Mesenchymal stem cell (in vitro differentiated cells and primary cell): ENCODE measurements around the gene TRAFD1.

Experiments
- DNase-seq: peaks from one replicate; pipeline ENCODE4 v3.0.0-alpha.2; 2013
- H2AFZ ChIP-seq: one replicate; pipeline ENCODE4 v1.6.1; 2013; ENCODE audit warnings: low read depth, mild to moderate bottlenecking, control low read depth, inconsistent platforms, low read length, moderate library complexity
- H2AK5ac ChIP-seq: 2 replicates; pipeline ENCODE4 v1.6.1; 2013; ENCODE audit warnings: low read length, moderate library complexity, mild to moderate bottlenecking, inconsistent platforms; ENCODE audit not compliant: severe bottlenecking
- H2BK120ac ChIP-seq: one replicate; pipeline ENCODE4 v1.6.1; 2013; ENCODE audit warnings: low read depth, mild to moderate bottlenecking, inconsistent platforms, low read length, moderate library complexity
- H2BK12ac ChIP-seq, 2 experiments: one replicate each; pipeline ENCODE4 v1.6.1; 2013; ENCODE audit warnings: inconsistent platforms in 2 of 2, low read length in 2 of 2, mild to moderate bottlenecking in 2 of 2, moderate library complexity in 2 of 2, control low read depth in 1 of 2
- H2BK15ac ChIP-seq: one replicate; pipeline ENCODE4 v1.6.1; 2013; ENCODE audit warnings: mild to moderate bottlenecking, low read depth, inconsistent platforms; ENCODE audit not compliant: poor library complexity, severe bottlenecking
- H2BK5ac ChIP-seq: 2 replicates; pipeline ENCODE4 v1.6.1; 2013; ENCODE audit warnings: low read depth, mild to moderate bottlenecking, low read length, control low read depth, inconsistent platforms; ENCODE audit not compliant: poor library complexity, severe bottlenecking
- H3K14ac ChIP-seq, 2 experiments: one replicate each; pipeline ENCODE4 v1.6.1; 2013; ENCODE audit warnings: inconsistent platforms in 2 of 2, low read length in 2 of 2, control low read depth in 1 of 2, mild to moderate bottlenecking in 1 of 2, moderate library complexity in 1 of 2
- H3K18ac ChIP-seq, 2 experiments: one replicate each; pipeline ENCODE4 v1.6.1; 2013; ENCODE audit warnings: inconsistent platforms in 2 of 2, low read length in 2 of 2, control low read depth in 1 of 2, low read depth in 1 of 2, mild to moderate bottlenecking in 1 of 2
- H3K23ac ChIP-seq, 2 experiments: one replicate each; pipeline ENCODE4 v1.6.1; 2013; ENCODE audit warnings: inconsistent platforms in 2 of 2, low read length in 2 of 2, mild to moderate bottlenecking in 2 of 2, moderate library complexity in 2 of 2, control low read depth in 1 of 2
- H3K27ac ChIP-seq: 2 replicates; pipeline ENCODE4 v1.5.1; 2013; ENCODE audit warnings: mild to moderate bottlenecking, moderate library complexity, low read length, control low read depth, inconsistent platforms; ENCODE audit not compliant: poor library complexity, severe bottlenecking
- H3K27me3 ChIP-seq, 2 experiments: 2 replicates each; pipeline versions ENCODE4 v1.6.1 to v1.7.0; 2013; ENCODE audit warnings: low read length in 2 of 2, mild to moderate bottlenecking in 2 of 2, moderate library complexity in 2 of 2, control low read depth in 1 of 2, inconsistent platforms in 1 of 2; ENCODE audit not compliant: control insufficient read depth in 1 of 2, insufficient read depth in 1 of 2
- H3K36me3 ChIP-seq, 2 experiments: 2 replicates each; pipeline versions ENCODE4 v1.6.1 to v1.7.0; 2013; ENCODE audit warnings: low read length in 2 of 2, control low read depth in 1 of 2, inconsistent platforms in 1 of 2, low read depth in 1 of 2, mild to moderate bottlenecking in 1 of 2; ENCODE audit not compliant: insufficient read depth in 2 of 2, control insufficient read depth in 1 of 2
- H3K4ac ChIP-seq, 2 experiments: one replicate each; pipeline ENCODE4 v1.6.1; 2013; ENCODE audit warnings: inconsistent platforms in 2 of 2, low read length in 2 of 2, mild to moderate bottlenecking in 2 of 2, moderate library complexity in 2 of 2, control low read depth in 1 of 2, low read depth in 1 of 2
- H3K4me1 ChIP-seq: 2 replicates; pipeline ENCODE4 v1.6.1; 2013; ENCODE audit warnings: low read depth, low read length, control low read depth; ENCODE audit not compliant: control insufficient read depth, insufficient read depth
- H3K4me2 ChIP-seq: 2 replicates; pipeline ENCODE4 v1.6.1; 2013; ENCODE audit warnings: low read length, mild to moderate bottlenecking, inconsistent platforms; ENCODE audit not compliant: poor library complexity, severe bottlenecking
- H3K4me3 ChIP-seq, 2 experiments: 2 replicates each; pipeline versions ENCODE4 v1.5.1 to v1.7.0; 2013; ENCODE audit warnings: low read length in 2 of 2, mild to moderate bottlenecking in 2 of 2, control low read depth in 1 of 2, low read depth in 1 of 2; ENCODE audit not compliant: insufficient read depth in 1 of 2
- H3K79me1 ChIP-seq: replicated peaks from 2 replicates; pipeline ENCODE4 v1.6.1; 2013; ENCODE audit warnings: mild to moderate bottlenecking, control low read depth, low read length, inconsistent platforms; ENCODE audit not compliant: poor library complexity, severe bottlenecking
- H3K9ac ChIP-seq: 2 replicates; pipeline ENCODE4 v1.7.0; 2013; ENCODE audit warnings: mild to moderate bottlenecking, low read length, moderate library complexity
- H3K9me3 ChIP-seq: 2 replicates; pipeline ENCODE4 v1.7.0; 2013; ENCODE audit warnings: mild to moderate bottlenecking, low read length; ENCODE audit not compliant: control insufficient read depth
- H4K8ac ChIP-seq: one replicate; pipeline ENCODE4 v1.6.1; 2013; ENCODE audit warnings: inconsistent platforms, mild to moderate bottlenecking, low read length, moderate library complexity
- H4K91ac ChIP-seq: one replicate; pipeline ENCODE4 v1.6.1; 2013; ENCODE audit warnings: mild to moderate bottlenecking, low read length, inconsistent platforms
- WGBS: methylation state at CpG from one replicate; pipeline ENCODE4 v1.1.7; 2013; ENCODE audit warnings: mixed read lengths; 5-methylcytosine and 5-hydroxymethylcytosine counted together

TRAFD1 gene

GRCh38 chr12:112166051-112167015 lies 41.0 kb downstream of the TRAFD1 start:
- Histone ChIP-seq H4K91ac (no peak overlapping the region), H3K14ac (peak overlapping the region in 1 of 2 experiments; percentile 58), H3K18ac (no peak overlapping the region), H2BK120ac (no peak overlapping the region), H3K36me3 (peaks cover 32 to 84% of the 10 kb centered on the region in 2 experiments), H3K23ac (no peak overlapping the region), H2BK12ac (no peak overlapping the region), H3K4me2 (no peak overlapping the region), H2AFZ (no peak overlapping the region), H2AK5ac (no peak overlapping the region), H3K4me1 (no peaks in the 10 kb centered on the region), H3K79me1 (no peaks in the 10 kb centered on the region), H3K27ac (no peak overlapping the region), H3K9ac (no peak overlapping the region), H2BK15ac (no peak overlapping the region), H3K4ac (no peak overlapping the region), H4K8ac (no peak overlapping the region), H3K4me3 (no peak overlapping the region), H2BK5ac (no peak overlapping the region), H3K9me3 (no peaks in the 10 kb centered on the region), H3K27me3 (no peaks in the 10 kb centered on the region)
- DNase-seq: no peak
- 96% methylated on average over 26 of the region's 26 CpGs for WGBS

- no peak for DNase-seq
- Histone ChIP-seq H3K9ac (no peak overlapping the region), H3K27ac (no peak overlapping the region), H3K14ac (no peak overlapping the region), H2BK15ac (no peak overlapping the region), H4K91ac (no peak overlapping the region), H2BK12ac (no peak overlapping the region), H2AK5ac (no peak overlapping the region), H3K23ac (no peak overlapping the region), H3K4me1 (no peaks in the 10 kb centered on the region), H3K36me3 (peaks cover 29 to 83% of the 10 kb centered on the region in 2 experiments), H3K9me3 (no peaks in the 10 kb centered on the region), H3K18ac (no peak overlapping the region), H3K27me3 (no peaks in the 10 kb centered on the region), H4K8ac (no peak overlapping the region), H2AFZ (no peak overlapping the region), H2BK120ac (no peak overlapping the region), H3K4ac (no peak overlapping the region), H3K79me1 (no peaks in the 10 kb centered on the region), H3K4me2 (no peak overlapping the region), H3K4me3 (no peak overlapping the region), H2BK5ac (no peak overlapping the region)
- WGBS: 95% methylated on average over 12 of the region's 12 CpGs
Observed at GRCh38 chr12:112167031-112167461, 41.7 kb downstream of the TRAFD1 start.

DNA sequence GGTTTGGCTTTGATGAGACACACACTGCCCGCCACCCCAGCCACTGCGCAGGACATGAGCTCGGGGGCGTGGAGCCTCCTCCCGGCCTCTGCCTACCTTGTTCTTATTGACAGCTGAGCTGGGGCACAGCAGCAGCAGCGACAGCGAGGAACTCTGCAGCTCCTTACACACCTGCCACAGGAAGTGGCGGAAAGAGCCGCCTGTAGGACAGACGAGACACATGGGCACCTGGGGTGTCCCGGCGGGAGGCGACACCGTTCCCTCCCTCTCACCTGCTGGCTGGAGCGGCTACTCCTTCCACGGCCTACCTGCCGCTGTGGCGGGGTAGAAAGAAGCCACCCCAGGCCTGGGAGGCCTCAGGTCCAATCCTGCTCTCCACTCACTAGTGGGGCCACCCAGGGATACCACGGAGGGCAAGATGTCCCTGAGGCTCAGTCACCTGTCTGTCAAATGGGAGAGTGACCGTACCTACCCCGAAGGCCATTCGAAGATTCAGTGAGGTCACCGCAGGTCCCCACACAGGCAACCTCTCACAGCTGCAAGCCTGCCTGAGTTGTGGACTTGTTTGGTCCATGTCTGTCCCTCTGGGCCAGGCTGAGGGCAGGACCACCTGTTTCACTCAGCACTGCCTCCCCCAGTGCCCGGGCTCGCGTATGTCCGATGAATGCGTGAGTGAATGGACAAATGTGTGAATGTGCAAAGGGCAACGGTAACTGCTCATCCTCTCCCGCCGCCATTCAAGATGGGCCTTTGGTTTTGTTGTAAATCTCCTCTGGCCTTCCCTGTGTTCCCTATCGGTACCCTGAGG lies 42.6 kb downstream of the TRAFD1 start:
- Histone ChIP-seq H3K27ac (no peak overlapping the region), H3K4me1 (no peaks in the 10 kb centered on the region), H2AFZ (no peak overlapping the region), H3K79me1 (no peaks in the 10 kb centered on the region), H3K27me3 (no peaks in the 10 kb centered on the region), H2AK5ac (no peak overlapping the region), H3K4me2 (no peak overlapping the region), H2BK5ac (no peak overlapping the region), H3K36me3 (peaks cover 30 to 83% of the 10 kb centered on the region in 2 experiments), H4K8ac (peak overlapping the region; percentile 65), H2BK120ac (no peak overlapping the region), H3K14ac (no peak overlapping the region), H3K4ac (no peak overlapping the region), H3K9me3 (no peaks in the 10 kb centered on the region), H3K18ac (no peak overlapping the region), H3K9ac (no peak overlapping the region), H2BK12ac (no peak overlapping the region), H4K91ac (no peak overlapping the region), H3K23ac (no peak overlapping the region), H3K4me3 (no peak overlapping the region), H2BK15ac (no peak overlapping the region)
- DNase-seq: no peak
- 95% methylated on average over 32 of the region's 32 CpGs for WGBS

DNA sequence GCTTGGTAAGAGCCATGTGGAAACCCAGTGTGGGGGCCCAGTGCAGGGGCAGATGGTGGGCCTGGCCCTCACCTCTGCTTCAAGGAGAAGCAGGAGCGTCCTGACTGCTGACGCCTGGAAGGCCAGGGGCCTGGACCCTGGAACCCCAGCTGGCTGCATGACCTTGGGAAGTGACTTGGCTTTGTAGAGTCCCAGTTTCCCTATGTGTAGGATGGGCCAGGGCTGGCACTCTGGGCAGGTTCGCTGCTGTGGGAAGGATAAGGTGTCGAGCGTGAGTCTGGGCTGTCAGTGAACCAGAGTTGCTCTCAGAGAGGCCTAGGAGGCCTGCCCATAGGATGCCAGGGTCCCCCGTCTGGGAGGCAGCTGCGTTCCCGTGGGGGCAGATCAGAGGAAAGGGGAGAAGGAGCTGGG lies 43.2 kb downstream of the TRAFD1 start:
- WGBS: 95% methylated on average over 8 of the region's 8 CpGs
- Histone ChIP-seq H3K27me3 (no peaks in the 10 kb centered on the region), H3K9ac (no peak overlapping the region), H3K27ac (no peak overlapping the region), H3K14ac (no peak overlapping the region), H3K4me2 (no peak overlapping the region), H2AFZ (no peak overlapping the region), H3K4me3 (no peak overlapping the region), H3K36me3 (peaks cover 28 to 79% of the 10 kb centered on the region in 2 experiments), H4K8ac (no peak overlapping the region), H2BK5ac (no peak overlapping the region), H2AK5ac (no peak overlapping the region), H3K4ac (no peak overlapping the region), H2BK15ac (no peak overlapping the region), H3K79me1 (no peaks in the 10 kb centered on the region), H2BK120ac (no peak overlapping the region), H3K4me1 (no peaks in the 10 kb centered on the region), H3K18ac (no peak overlapping the region), H3K23ac (no peak overlapping the region), H2BK12ac (no peak overlapping the region), H4K91ac (no peak overlapping the region), H3K9me3 (no peaks in the 10 kb centered on the region)
- no peak for DNase-seq
